GM12878 (cell line): ENCODE data around the gene ARHGEF3. TPM values are rescaled to one million over a fixed set of nuclear protein-coding genes. Genes with fewer than 3 reads are reported as not detected.

Source experiments
- CEBPB ChIP-seq, 2 experiments: fragments of 150-350 bp in 1 of 2; IDR thresholded peaks; 2 replicates each; pipeline ENCODE4 v1.6.1; 2012 to 2014; ENCODE audit warnings: low read depth in 2 of 2, low read length in 2 of 2, borderline replicate concordance in 1 of 2, inconsistent platforms in 1 of 2
- FOXM1 ChIP-seq: IDR thresholded peaks from 2 replicates; pipeline ENCODE4 v1.6.1; 2012; ENCODE audit warnings: low read depth, mild to moderate bottlenecking, inconsistent platforms, low read length, moderate library complexity
- NFXL1 ChIP-seq: fragments of 450-650 bp; IDR thresholded peaks from 2 replicates; pipeline ENCODE4 v1.6.1; 2017; ENCODE audit warnings: antibody characterized with exemption, mild to moderate bottlenecking, borderline replicate concordance
- RELA ChIP-seq: fragments of 450-650 bp; IDR thresholded peaks from 2 replicates; pipeline ENCODE4 v1.8.0; 2014; ENCODE audit warnings: borderline replicate concordance; ENCODE audit not compliant: partially characterized antibody
- REST ChIP-seq: IDR thresholded peaks from 2 replicates; pipeline ENCODE4 v1.6.1; 2012; ENCODE audit warnings: mild to moderate bottlenecking, low read depth, low read length
- polyA plus RNA-seq, 11 experiments: library from polyadenylated mRNA; depleted of rRNA in 4 of 11; unstranded in 6 of 11; stranded (reverse) in 5 of 11; fragments of >200 nt; fragmentation: Nextera tagmentation in 4 of 11; fragmentation: Illumina TruSeq in 1 of 11; extraction: Ambion mirVana in 4 of 11; extraction: Trizol in 1 of 11; gene quantifications; 1 replicate in 1 of 11; 2 replicates in 10 of 11; pipeline versions ENCODE4 v1.2.1 to v1.2.3, GENCODE V29; 2011 to 2016; ENCODE audit warnings: inconsistent platforms in 2 of 11, missing spikeins in 2 of 11, low read depth in 1 of 11
- total RNA-seq, 4 experiments: library from RNA; depleted of rRNA in 3 of 4; stranded (reverse); fragments of >200 nt in 3 of 4; fragmentation: Illumina TruSeq in 1 of 4; extraction: Trizol in 1 of 4; gene quantifications; 2 replicates each; pipeline versions ENCODE4 v1.2.1 to v1.2.3, GENCODE V29; 2013 to 2021
- TF ChIP-seq, protein P1 (sequence below): fragments of 450-650 bp; IDR thresholded peaks from 2 replicates; pipeline ENCODE4 v1.6.1; 2016; ENCODE audit warnings: mild to moderate bottlenecking, moderate library complexity, borderline replicate concordance

The ARHGEF3 gene
- total and polyA plus RNA-seq, 10 of the 15 experiments (the other 5 are each of a cell fraction or from before 2014, with no cell fraction given), result 21.8 to 78.7 (median 56.2) TPM

DNA sequence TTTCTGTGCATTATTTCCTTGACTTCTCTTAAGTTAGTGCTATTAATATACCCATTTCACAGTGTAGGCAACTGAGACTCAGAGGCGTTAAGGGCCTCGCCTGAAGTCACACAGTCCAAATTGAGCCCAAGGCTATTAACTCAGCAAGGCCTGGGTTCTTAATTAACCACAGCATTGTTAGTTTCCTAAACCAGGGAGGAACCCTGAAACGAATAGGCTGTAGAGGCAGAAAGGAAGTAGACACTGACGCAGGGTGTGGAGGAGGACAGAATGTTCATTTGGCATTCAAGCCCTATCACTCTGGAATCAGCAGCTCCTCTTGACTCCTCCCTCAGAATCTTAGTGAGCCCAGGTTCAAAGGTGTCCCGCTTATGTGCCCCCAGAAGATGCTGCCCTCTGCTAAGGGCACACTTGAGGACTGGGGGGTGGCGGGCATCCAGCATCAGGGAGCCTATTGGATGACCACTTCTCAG, 13.9 kb downstream of the ARHGEF3 start (continued):
- TF ChIP-seq REST (no peak), NFXL1 (no peak), CEBPB (IDR thresholded peaks at IDR 0.05; ENCODE audit: borderline replicate concordance in 1 of 2, low read depth in 2 of 2, low read length in 2 of 2) (no peak), FOXM1 (no peak), RELA (no peak)
- TF ChIP-seq, protein P1, sequence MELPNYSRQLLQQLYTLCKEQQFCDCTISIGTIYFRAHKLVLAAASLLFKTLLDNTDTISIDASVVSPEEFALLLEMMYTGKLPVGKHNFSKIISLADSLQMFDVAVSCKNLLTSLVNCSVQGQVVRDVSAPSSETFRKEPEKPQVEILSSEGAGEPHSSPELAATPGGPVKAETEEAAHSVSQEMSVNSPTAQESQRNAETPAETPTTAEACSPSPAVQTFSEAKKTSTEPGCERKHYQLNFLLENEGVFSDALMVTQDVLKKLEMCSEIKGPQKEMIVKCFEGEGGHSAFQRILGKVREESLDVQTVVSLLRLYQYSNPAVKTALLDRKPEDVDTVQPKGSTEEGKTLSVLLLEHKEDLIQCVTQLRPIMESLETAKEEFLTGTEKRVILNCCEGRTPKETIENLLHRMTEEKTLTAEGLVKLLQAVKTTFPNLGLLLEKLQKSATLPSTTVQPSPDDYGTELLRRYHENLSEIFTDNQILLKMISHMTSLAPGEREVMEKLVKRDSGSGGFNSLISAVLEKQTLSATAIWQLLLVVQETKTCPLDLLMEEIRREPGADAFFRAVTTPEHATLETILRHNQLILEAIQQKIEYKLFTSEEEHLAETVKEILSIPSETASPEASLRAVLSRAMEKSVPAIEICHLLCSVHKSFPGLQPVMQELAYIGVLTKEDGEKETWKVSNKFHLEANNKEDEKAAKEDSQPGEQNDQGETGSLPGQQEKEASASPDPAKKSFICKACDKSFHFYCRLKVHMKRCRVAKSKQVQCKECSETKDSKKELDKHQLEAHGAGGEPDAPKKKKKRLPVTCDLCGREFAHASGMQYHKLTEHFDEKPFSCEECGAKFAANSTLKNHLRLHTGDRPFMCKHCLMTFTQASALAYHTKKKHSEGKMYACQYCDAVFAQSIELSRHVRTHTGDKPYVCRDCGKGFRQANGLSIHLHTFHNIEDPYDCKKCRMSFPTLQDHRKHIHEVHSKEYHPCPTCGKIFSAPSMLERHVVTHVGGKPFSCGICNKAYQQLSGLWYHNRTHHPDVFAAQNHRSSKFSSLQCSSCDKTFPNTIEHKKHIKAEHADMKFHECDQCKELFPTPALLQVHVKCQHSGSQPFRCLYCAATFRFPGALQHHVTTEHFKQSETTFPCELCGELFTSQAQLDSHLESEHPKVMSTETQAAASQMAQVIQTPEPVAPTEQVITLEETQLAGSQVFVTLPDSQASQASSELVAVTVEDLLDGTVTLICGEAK, result no peak
